ENCODE data around the gene TMPRSS6.

DNA sequence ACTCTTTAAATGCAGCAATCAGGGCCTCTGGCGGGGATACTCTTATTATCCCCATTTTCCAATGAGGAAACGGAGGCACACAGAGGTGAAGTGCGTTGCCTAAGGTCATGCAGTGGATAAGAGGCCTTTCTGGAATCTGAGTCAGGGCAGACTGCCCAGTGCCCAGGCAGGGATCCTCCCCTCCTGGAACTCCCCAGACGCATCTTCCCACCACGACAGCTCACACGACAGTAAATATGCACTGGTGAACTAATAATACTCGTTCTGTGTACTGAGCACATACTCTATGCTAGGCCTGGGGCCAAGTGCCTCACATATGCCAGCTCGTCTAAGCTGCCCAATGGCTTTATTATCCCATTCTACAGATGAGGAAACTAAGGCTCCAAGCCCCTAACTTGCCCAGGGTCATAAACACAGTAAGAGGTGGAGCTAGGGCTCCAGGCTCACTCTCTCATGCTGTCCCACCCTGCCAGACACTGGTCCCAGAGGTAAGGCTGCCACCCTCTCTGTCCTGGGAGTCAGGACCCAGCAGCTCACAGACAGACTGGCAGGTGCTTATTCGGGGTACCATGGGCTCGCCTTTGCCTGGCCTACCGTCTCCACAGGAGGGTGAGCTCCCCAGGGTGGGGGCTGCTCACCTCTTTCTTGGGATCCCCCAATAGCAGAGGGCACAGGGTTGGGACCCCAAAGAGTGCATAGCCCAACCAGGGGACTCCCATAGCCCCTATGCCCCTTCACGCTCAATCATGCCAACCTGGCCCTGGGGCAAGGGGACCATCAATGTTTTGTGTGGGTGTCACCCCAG is 37.9 kb upstream of the TMPRSS6 start:
- TF ChIP-seq, protein P1, sequence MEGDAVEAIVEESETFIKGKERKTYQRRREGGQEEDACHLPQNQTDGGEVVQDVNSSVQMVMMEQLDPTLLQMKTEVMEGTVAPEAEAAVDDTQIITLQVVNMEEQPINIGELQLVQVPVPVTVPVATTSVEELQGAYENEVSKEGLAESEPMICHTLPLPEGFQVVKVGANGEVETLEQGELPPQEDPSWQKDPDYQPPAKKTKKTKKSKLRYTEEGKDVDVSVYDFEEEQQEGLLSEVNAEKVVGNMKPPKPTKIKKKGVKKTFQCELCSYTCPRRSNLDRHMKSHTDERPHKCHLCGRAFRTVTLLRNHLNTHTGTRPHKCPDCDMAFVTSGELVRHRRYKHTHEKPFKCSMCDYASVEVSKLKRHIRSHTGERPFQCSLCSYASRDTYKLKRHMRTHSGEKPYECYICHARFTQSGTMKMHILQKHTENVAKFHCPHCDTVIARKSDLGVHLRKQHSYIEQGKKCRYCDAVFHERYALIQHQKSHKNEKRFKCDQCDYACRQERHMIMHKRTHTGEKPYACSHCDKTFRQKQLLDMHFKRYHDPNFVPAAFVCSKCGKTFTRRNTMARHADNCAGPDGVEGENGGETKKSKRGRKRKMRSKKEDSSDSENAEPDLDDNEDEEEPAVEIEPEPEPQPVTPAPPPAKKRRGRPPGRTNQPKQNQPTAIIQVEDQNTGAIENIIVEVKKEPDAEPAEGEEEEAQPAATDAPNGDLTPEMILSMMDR (IDR thresholded peaks at IDR 0.05): no peak
- no peak for TF ChIP-seq EZH2 (IDR thresholded peaks at IDR 0.05; ENCODE audit: borderline replicate concordance, insufficient read depth, low read depth, low read length, poor library complexity, severe bottlenecking)
